GM21723 (cell line): ENCODE measurements around the gene DCX.

Source experiments
- ATAC-seq: cut with Tn5 transposase; IDR thresholded peaks from one replicate; pipeline ENCODE4 v1.9.1; 2021; ENCODE audit warnings: mild to moderate bottlenecking, moderate library complexity; ENCODE audit not compliant: unreplicated experiment

DCX gene

DNA sequence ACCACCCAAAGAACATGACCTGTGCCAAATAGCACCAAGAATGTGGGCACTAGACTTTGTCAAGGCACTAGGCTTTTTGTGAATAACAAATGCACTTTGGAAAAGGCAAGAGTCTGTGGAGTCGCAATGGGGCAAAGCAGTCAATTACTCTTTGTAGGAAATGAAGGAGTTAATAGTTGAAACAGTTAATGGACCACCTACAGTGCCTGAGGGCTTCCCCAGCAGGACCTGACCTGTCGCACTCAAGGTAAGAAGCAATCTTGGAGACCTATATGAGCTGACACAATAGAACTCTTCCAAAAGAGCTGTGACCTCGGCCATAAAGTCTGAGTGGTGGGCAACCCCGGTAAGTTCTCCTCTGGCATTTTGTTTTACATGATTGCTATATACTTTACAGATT, 92.5 kb downstream of the DCX start:
- ATAC-seq: no peak

DNA sequence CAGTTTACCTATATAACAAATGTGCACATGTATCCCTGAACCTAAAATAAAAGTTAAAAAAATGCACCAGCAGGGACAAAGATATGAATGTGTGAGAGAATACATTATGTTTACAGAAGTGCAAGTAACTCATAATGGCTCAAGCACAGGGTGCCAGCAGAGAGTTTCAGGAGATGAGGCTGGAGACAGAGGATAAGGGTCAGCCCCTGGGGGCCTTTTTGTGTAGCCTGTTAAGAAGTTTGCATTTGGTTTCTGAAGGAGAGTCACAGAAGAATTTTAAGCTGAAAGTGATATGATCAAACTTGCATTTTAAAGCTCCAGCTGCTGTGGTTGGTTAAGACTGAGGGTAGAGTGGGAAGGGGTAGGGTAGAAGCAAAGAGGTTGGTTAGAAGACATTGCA, 93.1 kb downstream of the DCX start:
- no peak for ATAC-seq

DNA sequence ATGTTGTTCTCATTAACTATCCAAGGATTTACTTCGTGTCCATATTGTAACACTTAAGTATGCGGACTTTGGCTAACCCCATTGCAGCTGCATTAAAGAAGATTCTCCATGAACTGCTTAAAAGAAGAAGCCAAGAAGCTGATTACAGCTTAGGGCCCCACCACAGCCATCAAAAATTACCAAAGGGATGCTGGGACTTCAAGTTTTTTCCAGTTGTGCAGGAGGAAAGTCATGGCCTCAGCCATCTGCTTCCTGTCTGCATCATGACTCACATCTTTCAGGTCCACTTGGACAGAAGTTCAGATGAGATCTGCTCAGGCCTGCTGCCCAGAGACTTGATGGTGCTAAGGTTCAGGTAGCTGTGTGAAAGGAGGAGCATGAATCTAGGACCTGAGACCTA, 102.9 kb downstream of the DCX start:
- ATAC-seq: no peak

DNA sequence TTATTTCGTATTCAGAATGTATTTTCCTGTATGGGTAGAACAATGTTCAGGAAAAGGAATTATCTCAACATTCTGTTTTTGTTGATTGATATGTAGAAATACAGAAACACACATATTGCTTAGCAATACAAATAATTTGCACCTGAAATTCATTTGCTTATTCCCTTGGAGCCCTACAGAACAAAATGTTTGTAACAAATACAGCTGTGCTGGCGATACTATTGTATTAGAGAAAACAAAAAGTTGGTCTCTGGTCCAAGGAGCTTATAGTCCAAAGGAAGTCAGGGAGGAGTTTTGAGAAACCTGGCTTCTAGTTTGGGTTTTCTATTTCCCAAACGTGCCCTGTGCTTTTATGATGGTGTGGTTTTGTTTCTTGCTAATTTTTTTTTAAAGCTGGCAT, 104.0 kb downstream of the DCX start:
- ATAC-seq: no peak

DNA sequence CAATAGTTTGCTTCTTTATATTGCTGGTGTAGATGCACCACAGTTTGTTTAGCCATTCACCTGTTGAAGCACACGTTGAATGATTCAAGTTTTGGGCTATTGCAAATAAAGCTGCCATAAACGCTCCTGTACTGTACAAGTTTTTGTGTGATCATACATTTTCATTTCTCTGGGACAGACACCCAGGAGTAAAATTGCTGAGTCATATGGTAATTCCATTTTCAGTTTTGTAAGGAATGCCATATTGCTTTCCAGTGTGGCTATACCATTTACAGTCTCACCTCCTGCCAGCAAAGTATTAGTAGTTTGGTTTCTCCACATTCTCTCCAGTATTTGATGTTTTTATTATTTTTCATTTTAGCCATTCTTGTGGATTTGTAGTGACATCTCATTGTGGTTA, 109.7 kb downstream of the DCX start:
- no peak for ATAC-seq

DNA sequence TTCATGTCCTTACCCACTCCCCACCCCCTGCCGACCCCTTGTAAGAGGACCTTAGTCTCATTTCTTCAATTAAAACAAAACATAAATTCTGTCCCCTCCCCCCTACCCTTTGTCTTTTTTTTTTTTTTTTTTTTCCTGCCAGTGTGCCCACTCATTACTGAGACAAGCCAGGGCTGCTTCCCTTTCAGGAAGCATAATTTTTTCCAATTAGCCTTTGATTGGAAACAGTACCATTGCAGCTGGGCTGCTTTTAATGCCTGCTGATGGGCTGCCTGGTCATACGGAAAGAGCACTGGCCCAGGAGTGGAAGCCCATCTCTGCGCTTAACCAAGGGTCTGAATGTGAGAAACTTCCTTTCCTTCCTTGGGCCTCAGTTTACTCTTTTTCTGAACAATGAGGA, 123.2 kb downstream of the DCX start:
- ATAC-seq: no peak

DNA sequence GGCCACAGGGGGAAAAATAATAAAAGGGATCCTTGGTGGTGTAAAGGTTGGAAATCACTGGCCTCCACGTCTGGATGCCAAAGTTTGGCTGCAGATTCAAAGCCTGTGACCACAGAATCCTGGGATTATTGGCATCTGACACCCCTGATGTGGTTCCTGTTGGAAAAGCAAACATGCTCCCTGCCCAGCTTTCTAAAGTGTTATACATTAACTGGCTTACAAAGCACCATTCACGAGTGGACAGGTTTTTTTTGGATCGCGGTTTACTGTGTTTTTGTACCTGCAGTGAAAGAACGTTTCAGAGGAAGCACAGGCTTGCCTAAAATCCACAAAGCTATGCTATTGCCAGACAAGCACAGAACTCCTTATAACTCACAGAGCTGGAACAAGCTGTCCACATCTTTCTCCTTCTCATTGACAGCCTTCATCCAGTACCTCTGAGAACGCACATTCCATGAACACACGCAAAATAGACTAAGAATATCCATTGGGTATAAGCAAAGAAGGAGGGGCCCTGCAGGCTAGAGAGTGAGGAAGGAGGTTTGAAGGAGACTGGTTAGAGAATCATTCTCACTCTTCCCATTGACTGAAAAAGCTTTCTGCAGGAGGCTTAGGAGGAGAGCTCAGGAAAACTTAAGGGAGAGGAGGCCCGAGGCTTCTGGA, 127.2 kb downstream of the DCX start:
- ATAC-seq: no peak

DNA sequence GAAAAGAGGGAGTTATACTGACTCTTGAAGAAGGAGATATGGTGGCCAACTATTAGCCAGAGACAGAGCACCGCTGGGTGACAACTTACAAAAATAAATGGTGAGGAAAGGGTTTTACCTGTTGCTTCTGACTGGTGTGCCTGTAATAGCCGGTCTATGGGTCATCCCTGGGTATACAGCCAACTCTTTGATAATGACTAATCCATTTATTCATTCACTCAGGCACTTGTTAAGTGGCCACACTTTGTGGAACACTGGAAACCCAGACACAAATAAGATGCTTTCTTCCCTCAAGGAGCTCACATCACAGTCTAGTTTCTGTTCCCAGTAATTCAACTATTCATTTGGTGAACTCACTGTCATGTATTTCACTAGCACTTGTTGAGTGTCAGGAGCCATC, 128.5 kb downstream of the DCX start:
- no peak for ATAC-seq

DNA sequence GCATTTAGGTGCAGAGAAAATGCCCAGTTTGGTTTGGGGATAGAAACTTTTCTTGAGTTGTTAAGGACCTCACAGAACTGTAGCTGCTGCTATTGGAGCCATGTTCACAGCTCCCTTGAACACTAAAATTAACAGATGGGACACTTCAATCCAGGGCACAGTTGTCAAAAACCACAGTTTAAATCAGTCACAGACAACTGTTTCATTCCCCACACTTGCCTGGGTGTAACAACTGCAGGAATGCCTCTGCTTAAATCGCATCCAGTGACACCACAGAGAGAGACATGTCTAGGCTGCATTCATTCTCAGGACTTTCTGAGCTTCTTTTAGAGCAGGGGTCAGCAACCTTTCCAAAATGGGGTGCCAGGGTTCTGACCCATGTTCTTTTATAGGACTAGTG, 129.0 kb downstream of the DCX start:
- ATAC-seq: no peak

DNA sequence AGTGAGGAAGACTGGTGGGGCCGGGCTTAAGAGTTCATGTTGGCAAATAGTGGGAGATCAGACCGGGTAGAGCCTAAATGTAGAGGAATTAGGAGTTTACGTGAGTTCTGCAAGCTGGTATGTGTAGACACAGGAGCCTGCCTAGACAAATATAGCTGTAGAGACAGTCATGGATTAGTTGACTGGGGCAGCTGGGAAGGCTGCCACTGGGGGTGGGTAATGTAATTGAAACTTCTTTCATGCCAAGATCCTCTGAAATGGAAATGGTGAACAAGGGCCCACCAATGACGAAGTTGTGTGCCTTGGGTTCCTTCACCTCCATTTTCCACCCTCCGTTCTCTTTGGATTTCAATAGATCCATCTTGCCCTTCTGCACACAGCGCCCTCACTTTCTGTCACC, 129.9 kb downstream of the DCX start:
- no peak for ATAC-seq

DNA sequence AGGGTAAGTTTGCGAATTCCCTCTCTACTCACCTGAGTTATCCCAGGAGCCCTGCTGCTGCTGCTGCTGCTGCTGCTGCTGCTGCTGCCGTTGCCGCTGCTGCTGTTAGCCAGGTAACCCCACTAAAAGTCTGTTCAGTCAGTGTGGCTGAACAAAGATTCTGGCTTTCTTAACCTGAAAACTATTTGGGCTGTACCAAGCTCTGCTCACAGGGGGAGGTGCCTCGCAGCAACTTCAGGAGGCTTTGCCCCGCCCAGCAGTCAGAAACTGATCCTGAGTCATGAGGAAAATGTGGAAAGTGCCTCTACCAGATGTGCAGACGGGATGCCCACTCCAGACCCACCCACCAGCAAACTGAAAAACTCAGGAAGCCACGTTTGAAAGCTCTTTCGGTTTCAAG, 141.7 kb downstream of the DCX start, which contains the start of gene CAPN6:
CAPN6 (minus strand) TSS at position 145 of the 400 bp plus-strand sequence. CDS start 6,547 bp downstream, outside the sequence.
- ATAC-seq: no peak

DNA sequence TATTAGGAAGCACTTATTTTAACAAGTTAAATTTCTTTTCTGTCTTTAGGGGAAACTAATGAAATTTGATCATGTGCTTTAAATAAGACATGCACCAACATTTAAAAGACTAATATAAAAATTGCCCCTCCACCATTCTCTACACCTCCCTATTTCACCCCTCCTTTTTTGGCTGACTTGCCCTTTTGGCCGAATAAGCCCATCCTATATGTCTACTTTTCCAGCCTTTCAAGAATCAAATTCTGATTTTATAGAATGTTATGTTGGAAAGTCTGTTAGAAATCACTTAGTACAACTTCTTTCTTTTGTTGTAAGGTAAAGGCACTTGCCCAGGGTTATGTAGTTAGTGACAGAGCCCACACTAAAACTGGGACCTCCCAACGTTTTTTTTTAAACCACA, 143.5 kb downstream of the DCX start:
- ATAC-seq: no peak

DNA sequence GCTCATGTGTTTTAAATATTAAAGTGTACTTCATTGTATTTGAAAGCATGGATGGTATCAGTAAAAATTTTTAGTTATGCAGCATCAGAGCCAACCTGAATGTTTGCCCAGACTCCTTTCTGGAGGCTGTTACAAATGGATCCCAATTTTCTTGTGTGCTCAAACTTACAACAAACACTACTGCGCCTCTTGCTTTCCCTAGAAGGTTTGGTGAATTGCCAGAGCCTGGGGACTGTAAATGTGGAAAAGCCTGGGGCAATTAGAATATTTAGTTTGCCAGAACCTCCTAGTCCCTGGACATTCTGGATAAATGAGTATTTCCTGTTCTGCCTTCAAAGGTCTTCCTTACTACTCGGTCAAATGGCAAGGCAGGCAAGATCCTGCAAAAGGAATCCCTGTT, 146.5 kb downstream of the DCX start:
- ATAC-seq: no peak

DNA sequence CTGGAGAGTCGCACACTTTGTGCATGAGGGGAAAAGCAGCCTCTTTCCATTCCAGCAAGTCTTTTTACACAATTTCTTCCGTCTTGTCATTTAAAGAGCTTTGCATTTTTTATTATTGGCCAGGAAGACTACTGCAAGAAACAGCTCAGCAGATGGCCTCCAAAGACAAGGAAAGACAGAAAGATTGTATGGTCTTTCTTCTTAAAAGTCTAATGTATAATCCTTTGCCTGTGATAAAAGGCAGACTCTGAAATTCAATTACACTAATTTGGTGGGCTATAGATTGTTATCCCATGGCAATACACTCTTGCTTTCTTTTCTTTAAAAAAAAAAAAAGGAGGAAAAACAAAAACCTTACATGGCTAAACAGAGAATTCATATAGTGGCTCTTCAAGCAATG, 147.6 kb downstream of the DCX start:
- no peak for ATAC-seq

DNA sequence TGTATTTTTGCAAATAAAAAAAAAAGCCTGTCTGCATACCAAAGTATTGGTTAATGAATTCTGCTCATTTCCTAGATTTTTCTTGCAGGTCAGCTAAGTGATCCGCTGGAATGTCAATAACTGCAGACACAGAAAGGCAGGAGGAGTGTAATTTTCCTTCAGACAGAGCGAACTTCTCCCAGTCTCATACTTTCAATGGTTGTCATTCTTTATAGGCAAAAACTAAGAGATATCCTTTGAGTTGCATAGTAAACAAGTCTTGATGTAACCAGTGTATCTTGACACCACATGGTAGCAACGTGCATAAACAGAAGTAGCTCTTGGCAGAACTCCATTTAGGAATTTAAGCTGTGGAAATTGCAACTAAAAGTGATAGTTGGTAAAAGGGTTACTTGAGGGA, 149.9 kb downstream of the DCX start:
- no peak for ATAC-seq

DNA sequence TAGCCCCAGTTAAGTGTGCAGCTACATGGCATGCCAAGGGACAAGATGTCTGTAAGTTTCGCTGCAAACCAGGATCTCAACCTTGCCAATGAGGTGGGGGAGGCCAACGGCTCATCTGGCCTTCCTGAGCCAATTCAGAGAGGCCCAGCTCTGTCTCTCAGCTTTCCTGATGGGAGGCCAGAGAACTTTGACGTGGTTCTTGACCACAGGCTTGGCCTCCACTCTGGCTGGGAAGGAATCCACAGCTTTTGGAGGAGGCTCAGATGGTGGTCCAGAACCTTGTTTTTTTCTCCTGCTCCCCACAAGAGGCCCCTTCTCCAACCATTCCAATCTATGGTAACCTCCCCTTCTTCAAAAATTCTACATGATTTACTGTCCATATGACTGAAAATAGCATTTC, 151.5 kb downstream of the DCX start:
- ATAC-seq: no peak

DNA sequence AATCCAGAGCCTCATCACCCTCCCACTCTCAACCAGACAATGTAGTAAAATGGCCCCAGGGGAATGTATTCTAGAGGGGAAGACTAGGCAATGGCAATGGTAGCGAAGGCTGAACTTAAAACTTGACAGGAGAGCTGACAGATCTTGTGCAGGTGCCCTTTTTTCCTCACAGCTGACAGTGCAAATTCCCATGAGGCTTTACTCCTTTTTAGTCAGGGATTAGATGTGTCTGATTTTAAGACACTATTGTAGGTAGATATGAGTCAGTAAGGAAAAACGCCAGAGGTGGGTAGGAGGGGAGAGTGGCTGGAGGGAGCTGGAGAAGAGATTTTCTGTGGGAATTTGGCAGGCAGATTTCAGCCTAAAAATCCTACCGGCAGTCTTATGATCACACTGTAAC, 152.4 kb downstream of the DCX start:
- ATAC-seq: no peak

DNA sequence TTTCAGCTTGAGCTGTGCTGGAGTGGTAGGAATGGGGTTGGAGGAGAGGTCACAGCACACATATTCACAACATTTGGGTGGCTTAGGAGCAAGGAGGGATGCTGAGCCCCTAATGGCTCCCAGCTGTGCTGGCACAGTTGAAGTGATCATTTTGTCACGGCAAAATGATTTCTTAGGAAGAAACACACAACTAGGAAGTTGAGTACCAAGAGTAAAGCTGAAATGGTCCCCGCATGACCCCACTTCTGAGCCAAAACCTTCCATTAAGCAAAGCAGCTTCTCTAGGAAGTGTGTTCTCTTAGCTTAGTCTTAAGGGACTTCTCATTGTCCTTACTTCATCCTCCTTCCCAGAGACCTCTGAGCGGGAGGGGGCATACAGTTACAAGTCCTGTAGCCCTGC, 154.3 kb downstream of the DCX start:
- ATAC-seq: no peak

DNA sequence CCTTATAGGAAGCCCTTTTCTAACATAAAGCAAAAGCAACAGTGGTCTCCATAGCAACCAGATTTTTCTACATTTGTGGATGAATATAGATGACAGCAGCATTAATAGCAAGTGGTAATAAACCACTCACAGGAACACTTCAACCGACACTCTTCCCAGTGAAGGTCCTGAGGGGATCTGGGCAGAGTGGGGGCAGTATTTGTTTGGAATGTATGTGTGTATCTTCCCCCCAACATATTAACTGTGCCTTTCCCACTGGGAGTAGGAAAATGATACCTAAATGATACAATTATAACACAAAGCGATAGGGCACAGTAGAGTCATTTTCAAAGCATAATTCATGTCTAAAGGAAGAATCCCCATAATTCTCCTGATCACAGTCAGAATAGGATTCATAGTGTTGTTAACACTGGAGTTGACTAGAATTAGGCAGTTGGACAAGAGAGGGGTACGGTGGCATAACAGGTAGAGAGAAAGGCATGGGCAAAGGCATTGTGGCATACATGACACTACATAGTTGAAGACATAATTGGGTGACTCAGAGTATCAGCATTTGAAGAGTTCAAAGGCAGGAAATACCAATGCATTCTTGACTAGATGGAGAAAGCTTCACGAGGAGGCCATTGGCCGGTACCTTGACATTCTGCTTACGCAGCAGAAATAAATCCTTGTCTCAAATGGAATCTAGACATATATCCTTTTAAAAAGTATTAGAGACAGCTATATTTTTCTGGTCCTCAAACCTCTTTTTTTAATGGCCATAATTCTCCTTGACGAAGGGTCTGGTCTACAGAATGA, 156.9 kb downstream of the DCX start:
- ATAC-seq: no peak

DNA sequence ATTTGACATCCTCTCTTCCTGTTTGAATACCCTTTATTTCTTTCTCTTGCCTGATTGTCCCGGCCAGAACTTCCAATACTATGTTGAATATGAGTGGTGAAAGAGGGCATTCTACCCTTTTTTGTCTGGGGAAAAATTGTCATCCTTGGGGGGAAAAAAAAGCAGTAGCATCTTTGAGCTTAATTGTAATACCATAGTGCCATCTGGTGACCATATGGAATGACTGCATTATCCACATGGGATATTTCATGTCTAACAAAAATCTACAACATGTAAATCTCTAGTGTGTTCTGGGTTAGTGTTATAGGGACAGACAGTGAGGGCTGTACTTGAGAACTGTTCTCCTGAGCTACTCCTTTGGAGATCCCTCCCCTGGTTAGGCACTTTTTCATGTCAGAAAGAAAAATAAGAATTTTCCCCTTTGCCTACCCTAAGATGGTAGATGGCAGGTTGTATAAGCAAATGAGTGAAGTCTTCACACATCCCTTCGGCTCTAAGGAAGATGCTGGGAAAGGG, 167.7 kb downstream of the DCX start:
- no peak for ATAC-seq
